Upper lobe of left lung (tissue), 4 donors: Measurements from ENCODE around the gene MELK.

Source experiments
- EP300 ChIP-seq, 4 donors: sonication (generic); formaldehyde crosslinking; IDR thresholded peaks; one replicate each; pipeline ENCODE4 v1.5.1; 2017; ENCODE audit warnings: antibody characterized with exemption in 4 of 4, control low read depth in 2 of 4
- POLR2A ChIP-seq, 4 donors: fragments of 450-650 bp; IDR thresholded peaks; one replicate each; pipeline ENCODE4 v1.5.1; 2016 to 2017; ENCODE audit warnings: antibody characterized with exemption in 4 of 4, mild to moderate bottlenecking in 2 of 4
- POLR2AphosphoS5 ChIP-seq, 2 donors: sonication (generic); formaldehyde crosslinking; IDR thresholded peaks; one replicate each; pipeline ENCODE4 v1.5.1; 2017; ENCODE audit warnings: antibody characterized with exemption in 2 of 2
- TF ChIP-seq, protein P1 (sequence below), 6 experiments: fragments of 450-650 bp in 4 of 6; fragments of 200-600 bp in 2 of 6; sonication (generic) in 2 of 6; IDR thresholded peaks; one replicate each; pipeline ENCODE4 v1.5.1; 2016 to 2019; ENCODE audit warnings: antibody characterized with exemption in 6 of 6

DNA sequence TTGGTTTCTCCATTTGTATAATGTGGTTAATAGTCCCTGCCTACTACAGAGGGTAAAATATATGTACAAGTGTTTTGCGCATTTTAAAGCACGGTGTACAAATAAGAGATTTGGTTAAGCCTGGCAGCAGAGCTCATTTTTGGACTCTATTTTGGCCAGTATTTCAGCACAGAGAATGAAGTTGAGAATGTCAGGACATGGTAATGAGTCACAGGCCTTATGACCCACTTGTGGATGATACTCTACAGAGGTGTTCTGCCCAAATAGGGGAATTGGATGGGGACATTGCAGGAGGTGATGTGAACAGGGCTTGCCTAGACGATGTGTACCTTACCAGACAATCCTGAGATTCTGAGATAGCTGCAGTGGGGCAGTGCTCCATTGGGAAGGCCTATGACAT, 50.6 kb downstream of the MELK start:
- TF ChIP-seq, protein P1, sequence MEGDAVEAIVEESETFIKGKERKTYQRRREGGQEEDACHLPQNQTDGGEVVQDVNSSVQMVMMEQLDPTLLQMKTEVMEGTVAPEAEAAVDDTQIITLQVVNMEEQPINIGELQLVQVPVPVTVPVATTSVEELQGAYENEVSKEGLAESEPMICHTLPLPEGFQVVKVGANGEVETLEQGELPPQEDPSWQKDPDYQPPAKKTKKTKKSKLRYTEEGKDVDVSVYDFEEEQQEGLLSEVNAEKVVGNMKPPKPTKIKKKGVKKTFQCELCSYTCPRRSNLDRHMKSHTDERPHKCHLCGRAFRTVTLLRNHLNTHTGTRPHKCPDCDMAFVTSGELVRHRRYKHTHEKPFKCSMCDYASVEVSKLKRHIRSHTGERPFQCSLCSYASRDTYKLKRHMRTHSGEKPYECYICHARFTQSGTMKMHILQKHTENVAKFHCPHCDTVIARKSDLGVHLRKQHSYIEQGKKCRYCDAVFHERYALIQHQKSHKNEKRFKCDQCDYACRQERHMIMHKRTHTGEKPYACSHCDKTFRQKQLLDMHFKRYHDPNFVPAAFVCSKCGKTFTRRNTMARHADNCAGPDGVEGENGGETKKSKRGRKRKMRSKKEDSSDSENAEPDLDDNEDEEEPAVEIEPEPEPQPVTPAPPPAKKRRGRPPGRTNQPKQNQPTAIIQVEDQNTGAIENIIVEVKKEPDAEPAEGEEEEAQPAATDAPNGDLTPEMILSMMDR (IDR thresholded peaks at IDR 0.05): no peak
- no peak for TF ChIP-seq POLR2AphosphoS5 (IDR thresholded peaks at IDR 0.05)
- TF ChIP-seq POLR2A (IDR thresholded peaks at IDR 0.05): no peak
- TF ChIP-seq EP300 (IDR thresholded peaks at IDR 0.05): no peak
